A204.1 (cell line): ENCODE data around the gene LRRC42.

Experiments
- FAIRE-seq: peaks from 2 replicates; lab custom pipeline; 2012; peaks lifted over from hg19 to GRCh38; lab: Jason Lieb, UNC

LRRC42 gene

GRCh38 chr1:54004481-54005049 lies 58.4 kb downstream of the LRRC42 start:
- FAIRE-seq: no peak

GRCh38 chr1:54006508-54006907 lies 60.4 kb downstream of the LRRC42 start:
- FAIRE-seq: no peak

GRCh38 chr1:54007613-54008012 lies 61.5 kb downstream of the LRRC42 start:
- FAIRE-seq: no peak

- FAIRE-seq: no peak
These were observed 62.7 kb downstream of the LRRC42 start for GRCh38 chr1:54008876-54009275.

- FAIRE-seq: no peak
These were observed 63.3 kb downstream of the LRRC42 start for GRCh38 chr1:54009406-54009805.

GRCh38 chr1:54010415-54011117 lies 64.4 kb downstream of the LRRC42 start:
- FAIRE-seq: no peak

- no peak for FAIRE-seq
These were observed 65.3 kb downstream of the LRRC42 start for GRCh38 chr1:54011316-54012007.

GRCh38 chr1:54012008-54012325 lies 65.8 kb downstream of the LRRC42 start:
- FAIRE-seq: no peak

GRCh38 chr1:54012863-54013262 lies 66.7 kb downstream of the LRRC42 start:
- FAIRE-seq: no peak

- FAIRE-seq: no peak
These were observed 67.4 kb downstream of the LRRC42 start for GRCh38 chr1:54013393-54014008.

GRCh38 chr1:54014009-54014629 lies 68.0 kb downstream of the LRRC42 start:
- FAIRE-seq: no peak

- no peak for FAIRE-seq
These were observed 70.5 kb downstream of the LRRC42 start for GRCh38 chr1:54016343-54017282.
